DMS 273 treated with DMSO at 0.1 percent for 48 hours (cell line): ENCODE data around the gene TIRAP.
A peak's percentile ranks its signal among the peaks of the same experiment; 100 is the strongest.

Source experiments
- DNase-seq: peaks from one replicate; lab custom pipeline; 2025; lab: John Stamatoyannopoulos, UW

The TIRAP gene

GRCh38 chr11:126327281-126328000 is 44.5 kb downstream of the TIRAP start:
- no peak for DNase-seq

GRCh38 chr11:126328001-126328390 is 45.1 kb downstream of the TIRAP start:
- DNase-seq = no peak

- DNase-seq = no peak
These were observed 45.6 kb downstream of the TIRAP start for GRCh38 chr11:126328444-126328843.

GRCh38 chr11:126328938-126329643 is 46.2 kb downstream of the TIRAP start:
- no peak for DNase-seq

GRCh38 chr11:126329644-126330211 is 46.8 kb downstream of the TIRAP start:
- no peak for DNase-seq

GRCh38 chr11:126331286-126331685 is 48.4 kb downstream of the TIRAP start:
- no peak for DNase-seq

DNA sequence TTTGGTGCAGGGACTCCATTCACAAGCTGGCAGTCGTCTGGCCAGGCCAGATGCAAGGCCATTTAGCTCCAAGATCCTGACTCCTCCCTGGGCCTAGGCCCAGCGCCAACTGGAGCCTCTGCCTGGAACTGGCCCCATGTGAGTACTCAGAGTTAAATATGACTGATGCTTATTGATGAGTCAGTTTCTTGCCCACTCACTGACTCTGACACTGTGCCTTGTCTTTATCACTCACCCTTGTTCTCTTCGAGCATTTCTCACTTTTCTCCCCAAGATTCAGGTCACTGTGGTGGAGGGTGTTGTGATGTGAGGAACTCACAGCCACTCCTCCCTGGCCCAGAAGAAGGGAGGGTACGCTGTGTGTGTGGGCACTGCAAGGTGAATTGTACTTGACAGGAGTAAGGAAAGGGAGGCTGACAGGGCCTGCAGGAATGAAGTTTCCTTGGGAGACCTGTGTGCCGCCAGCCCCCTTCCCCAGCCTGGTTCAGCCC is 49.4 kb downstream of the TIRAP start:
- DNase-seq = peak; percentile 10

GRCh38 chr11:126333142-126333541 is 50.2 kb downstream of the TIRAP start:
- no peak for DNase-seq

DNA sequence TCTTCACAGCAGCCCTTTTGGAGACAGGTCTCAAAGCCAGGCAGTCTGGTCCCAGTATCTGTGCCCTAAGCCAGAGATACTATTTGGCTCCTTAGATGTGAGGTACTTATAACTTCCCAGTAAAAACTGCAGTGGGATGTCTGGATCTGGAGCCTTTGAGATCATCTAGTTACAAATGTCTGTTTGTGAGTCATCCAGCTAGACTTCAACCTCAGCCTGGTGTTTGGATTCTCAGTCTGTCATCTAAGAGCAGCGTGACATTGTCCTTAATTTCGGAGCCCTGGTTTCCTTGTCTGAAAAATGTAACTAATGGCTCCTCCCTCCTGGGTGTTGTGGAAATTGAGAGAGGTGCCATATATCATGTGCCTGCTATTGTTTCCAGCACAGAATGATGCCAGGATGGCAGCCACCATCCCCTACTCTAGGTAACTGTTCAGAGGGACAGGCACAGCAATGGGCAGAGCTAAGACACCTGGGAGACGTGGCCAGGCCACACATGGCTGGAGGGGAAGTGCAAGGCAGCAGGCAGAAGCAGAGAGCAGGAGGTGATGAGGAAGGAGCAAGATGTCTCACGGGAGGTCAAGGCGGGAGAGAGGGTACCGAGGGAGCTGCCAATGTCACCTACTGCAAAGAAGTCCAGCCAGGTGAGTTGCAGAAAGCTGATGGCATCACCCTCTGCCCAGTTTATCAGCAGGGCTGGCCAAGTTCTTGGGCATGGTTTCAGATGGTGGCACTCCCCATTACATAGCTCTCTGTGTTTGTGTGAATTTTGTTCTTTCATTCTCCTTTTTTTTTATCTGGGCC is 52.0 kb downstream of the TIRAP start:
- DNase-seq = no peak

- DNase-seq = no peak
These were observed 52.5 kb downstream of the TIRAP start for GRCh38 chr11:126335463-126335760.

DNA sequence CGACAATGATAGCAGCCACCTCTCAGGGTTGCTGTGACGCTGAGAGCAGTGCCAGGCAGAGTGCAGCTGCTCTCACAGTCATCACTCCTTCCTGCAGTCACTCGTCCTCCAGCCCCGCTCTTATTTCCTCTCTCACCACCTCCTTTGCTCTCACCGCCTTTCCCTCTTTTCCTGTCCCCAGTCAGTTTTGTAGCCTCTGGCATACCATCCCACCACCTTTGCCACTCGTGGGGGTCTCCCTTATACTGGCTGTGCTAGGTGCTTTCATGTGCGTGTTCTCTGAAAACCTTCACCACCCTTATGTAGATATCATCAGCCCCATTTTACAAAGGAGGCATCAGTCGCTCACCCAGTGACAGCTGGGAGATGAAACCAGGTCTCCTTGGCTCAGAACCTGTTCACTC is 53.2 kb downstream of the TIRAP start:
- no peak for DNase-seq

DNA sequence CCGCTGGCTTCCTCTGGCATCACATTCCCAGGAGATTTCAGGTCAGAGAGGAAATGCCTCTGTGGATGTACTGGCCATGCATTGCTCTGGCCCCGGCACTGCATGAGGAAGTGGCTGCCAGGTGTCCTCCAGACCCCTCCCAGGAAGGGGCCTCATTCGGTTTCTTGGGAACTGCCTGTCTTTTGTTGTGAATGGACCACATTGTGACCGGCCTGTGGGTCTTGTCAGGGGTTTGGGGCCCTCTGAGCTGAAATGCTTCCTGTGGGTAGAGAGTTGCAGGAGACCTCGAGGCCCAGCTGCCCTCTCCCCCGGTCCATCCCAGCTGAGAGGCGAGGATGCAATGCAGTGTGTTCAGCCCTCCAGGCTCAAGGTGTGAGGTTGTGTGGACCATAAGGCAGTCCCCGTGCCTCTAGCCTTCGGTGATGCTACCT is 53.8 kb downstream of the TIRAP start:
- DNase-seq = no peak

- DNase-seq = no peak
These were observed 54.2 kb downstream of the TIRAP start for GRCh38 chr11:126337126-126337473.

GRCh38 chr11:126337474-126338241 is 54.8 kb downstream of the TIRAP start:
- DNase-seq = no peak

DNA sequence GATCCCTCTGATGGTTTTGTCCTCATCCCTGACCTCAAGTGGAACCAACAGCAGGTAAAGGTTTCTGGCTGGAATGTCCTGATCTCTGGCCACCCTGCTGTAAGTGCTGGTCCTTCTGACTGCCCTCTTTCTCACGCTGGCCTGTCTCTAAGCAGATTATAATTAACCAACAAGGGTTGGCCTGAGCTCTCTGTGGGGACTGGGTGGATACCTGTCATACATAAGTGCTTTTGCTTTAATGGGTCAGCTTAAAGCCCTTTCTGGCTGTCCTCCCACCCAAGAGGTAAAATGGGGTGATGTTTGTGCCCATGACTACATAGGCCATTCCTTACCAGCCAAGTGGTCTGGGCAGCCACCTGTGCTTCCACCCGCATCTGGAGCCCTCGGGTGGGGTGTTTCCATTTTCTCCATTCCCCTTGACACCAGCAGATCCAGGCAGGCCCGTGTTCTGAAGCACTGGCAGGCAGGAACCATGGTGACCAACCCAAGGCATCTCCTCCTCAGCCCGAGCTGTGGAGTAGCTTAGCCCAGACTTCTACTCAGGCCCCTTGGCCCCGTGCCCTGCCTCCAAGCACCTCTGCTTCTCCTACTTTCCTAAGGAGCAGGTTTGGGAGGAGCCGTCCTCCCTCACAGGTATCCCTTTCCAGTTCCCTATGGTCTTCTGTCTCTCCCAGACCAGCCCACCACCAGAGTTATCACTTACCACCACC is 55.6 kb downstream of the TIRAP start:
- no peak for DNase-seq

DNA sequence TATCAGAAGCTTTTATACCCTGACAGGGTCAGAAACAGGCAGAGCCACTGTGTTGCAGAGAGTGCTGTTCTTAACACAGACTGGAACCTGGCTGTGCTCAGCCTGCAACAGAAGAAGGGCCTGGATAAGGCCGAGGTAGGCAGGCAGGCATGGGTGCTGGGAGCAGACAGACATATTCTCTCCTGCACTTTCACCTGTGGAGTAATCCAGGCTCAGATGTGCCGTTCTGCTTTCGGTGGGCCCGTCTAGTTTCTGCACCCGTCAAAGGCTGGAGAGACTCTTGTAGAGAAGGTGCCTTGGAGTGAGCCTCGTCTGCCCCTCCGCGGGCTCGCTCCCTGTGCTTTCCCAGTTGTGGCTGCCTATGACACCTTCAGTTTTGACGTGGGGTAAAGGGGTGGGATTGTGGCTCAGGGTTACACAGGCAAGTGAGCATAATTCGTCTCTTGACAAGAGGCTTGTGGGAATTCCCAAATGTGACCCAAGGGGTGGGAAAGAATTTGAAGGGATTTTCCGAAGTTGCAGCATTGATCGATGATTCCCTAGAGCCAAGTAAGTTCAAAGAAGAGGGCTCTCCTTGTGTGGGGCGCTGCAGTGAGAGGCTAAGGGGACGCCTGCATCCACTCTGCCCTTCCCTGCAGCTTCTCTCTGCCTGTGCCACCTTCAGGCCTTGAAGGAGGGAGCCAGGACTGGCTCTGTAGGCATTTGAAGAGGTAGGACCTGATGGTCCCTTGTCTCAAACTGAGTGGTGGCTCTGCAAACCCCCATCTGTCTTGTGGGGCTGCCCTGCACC is 56.4 kb downstream of the TIRAP start:
- DNase-seq = no peak

- no peak for DNase-seq
These were observed 57.1 kb downstream of the TIRAP start for GRCh38 chr11:126339863-126340434.

DNA sequence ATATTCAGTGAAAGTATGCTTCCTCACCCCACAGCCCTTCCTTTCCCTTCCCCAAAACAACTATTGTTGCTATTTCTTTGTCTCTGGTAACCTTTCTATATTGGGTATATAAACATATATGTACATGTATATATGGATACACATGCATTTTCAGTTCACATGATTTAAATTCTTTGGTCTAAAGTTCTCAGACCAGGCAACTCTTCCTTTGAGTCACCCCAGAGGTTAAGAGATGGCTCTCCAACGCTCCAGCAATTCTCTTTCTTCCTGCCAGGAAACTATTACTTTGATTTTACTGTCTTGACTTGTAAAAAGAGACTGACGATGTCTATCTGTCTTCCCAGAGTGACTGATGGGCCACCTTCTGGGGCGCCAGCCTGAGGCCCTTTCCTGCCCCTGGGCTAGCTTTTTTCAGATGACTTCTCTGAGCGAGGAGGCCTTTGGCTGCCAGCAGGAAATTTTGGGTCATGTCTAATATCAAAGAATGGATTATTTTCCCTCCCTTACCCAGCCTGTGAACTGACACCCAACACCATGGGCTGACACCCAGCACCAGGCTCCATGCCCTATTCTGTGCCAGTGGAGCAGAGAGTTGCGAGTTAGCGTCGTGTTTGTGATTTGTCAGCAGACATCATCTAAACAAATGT is 58.2 kb downstream of the TIRAP start:
- no peak for DNase-seq

DNA sequence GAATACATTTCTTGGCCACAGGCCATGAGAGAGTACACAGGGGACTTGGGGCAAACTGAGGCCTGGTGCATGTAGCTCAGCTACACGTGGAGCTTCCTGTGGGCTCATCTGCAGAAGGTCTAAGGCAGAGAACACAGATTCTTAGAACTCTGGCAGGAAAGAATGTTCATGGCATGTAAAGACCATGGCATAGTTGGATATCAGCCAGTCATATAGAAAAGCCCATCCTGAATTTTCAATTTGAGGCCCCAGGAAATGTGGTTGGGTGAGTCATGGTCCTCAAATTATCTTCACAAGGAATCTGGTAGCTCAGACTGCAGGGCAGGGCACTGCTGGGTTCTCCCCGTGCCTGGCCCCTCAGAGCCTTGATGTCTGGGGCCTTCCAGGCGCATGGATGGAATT is 58.9 kb downstream of the TIRAP start:
- no peak for DNase-seq

DNA sequence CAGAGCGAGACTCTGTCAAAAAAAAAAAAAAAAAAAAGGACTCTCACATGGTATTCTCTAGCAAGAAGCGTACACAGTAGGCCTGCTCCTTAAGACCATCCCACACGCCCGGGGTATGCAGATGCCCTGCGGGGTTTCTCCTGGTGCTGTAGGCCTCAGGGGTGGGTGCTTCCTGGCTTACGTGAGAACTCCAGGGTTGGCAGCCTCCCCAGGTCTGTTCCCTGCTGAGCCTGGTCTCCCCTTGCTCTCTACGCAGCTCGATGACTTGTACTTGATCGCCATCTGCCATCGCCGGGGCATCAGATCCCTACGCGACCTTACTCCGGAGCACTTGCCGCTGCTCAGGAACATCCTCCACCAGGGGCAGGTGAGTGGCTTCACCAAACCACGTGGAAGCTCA is 60.2 kb downstream of the TIRAP start:
- DNase-seq = no peak
